ENCODE data around the gene ENKUR. TPM values are rescaled to one million over a fixed set of nuclear protein-coding genes. Genes with fewer than 3 reads are reported as not detected.

The ENKUR gene
- total RNA-seq, 4 donors from 2014 or later = not detected

- ATAC-seq (ENCODE audit: low FRiP score) (no peak), DNase-seq (ENCODE audit: low spot score) (no peak)
- TF ChIP-seq CTCF (IDR thresholded peaks at IDR 0.05) = no peak
Observed at GRCh38 chr10:24951201-24952142, 64.5 kb downstream of the ENKUR start.

- no peak for DNase-seq (ENCODE audit: low spot score)
- ATAC-seq (ENCODE audit: low FRiP score) = no peak
- no peak for TF ChIP-seq CTCF (IDR thresholded peaks at IDR 0.05)
Observed at GRCh38 chr10:24950439-24950838, 65.5 kb downstream of the ENKUR start.

GRCh38 chr10:24949616-24950015 lies 66.3 kb downstream of the ENKUR start:
- TF ChIP-seq CTCF (IDR thresholded peaks at IDR 0.05) = no peak
- ATAC-seq (ENCODE audit: low FRiP score) (no peak), DNase-seq (ENCODE audit: low spot score) (no peak)

GRCh38 chr10:24947304-24948097 lies 68.5 kb downstream of the ENKUR start:
- no peak for TF ChIP-seq CTCF (IDR thresholded peaks at IDR 0.05)
- ATAC-seq (ENCODE audit: low FRiP score) = peak; percentile 34

GRCh38 chr10:24944512-24945255 lies 71.3 kb downstream of the ENKUR start:
- TF ChIP-seq CTCF (IDR thresholded peaks at IDR 0.05) = no peak
- ATAC-seq (ENCODE audit: low FRiP score) (no peak), DNase-seq (ENCODE audit: low spot score) (no peak)

More at GRCh38 chr10:24947304-24948097, 68.5 kb downstream of the ENKUR start:
- no peak for DNase-seq (ENCODE audit: low spot score)

- DNase-seq (ENCODE audit: low spot score) (no peak), ATAC-seq (ENCODE audit: low FRiP score) (no peak)
- no peak for TF ChIP-seq CTCF (IDR thresholded peaks at IDR 0.05)
Observed at GRCh38 chr10:24938525-24938924, 77.4 kb downstream of the ENKUR start.
